Fibroblast of lung (primary cell): ENCODE measurements around the gene H6PD.

Experiments used
- CTCF ChIP-seq, 2 donors: IDR thresholded peaks in 1 of 2; conservative IDR thresholded peaks in 1 of 2; 1 replicate in 1 of 2; 2 replicates in 1 of 2; pipeline ENCODE4 v1.5.1; 2011 to 2012; ENCODE audit warnings: low read length in 2 of 2, control low read depth in 1 of 2, inconsistent platforms in 1 of 2, low read depth in 1 of 2, mild to moderate bottlenecking in 1 of 2
- EZH2 ChIP-seq: IDR thresholded peaks from 2 replicates; pipeline ENCODE4 v1.5.1; 2012; ENCODE audit warnings: low read length, control low read depth, mild to moderate bottlenecking; ENCODE audit errors: missing control alignments

- TF ChIP-seq EZH2 (no peak), CTCF (conservative IDR thresholded peaks at IDR 0.05 in 1 of 2, IDR thresholded peaks at IDR 0.05 in 1 of 2; ENCODE audit: low read depth in 1 of 2, low read length in 2 of 2) (no peak)
These were observed 30.3 kb upstream of the H6PD start for GRCh38 chr1:9204156-9204720.
